HG03196 (cell line): ENCODE results near the gene COL4A4.

Source experiments
- ATAC-seq: cut with Tn5 transposase; IDR thresholded peaks from one replicate; pipeline ENCODE4 v1.9.1; 2021; ENCODE audit not compliant: unreplicated experiment

Gene COL4A4

DNA sequence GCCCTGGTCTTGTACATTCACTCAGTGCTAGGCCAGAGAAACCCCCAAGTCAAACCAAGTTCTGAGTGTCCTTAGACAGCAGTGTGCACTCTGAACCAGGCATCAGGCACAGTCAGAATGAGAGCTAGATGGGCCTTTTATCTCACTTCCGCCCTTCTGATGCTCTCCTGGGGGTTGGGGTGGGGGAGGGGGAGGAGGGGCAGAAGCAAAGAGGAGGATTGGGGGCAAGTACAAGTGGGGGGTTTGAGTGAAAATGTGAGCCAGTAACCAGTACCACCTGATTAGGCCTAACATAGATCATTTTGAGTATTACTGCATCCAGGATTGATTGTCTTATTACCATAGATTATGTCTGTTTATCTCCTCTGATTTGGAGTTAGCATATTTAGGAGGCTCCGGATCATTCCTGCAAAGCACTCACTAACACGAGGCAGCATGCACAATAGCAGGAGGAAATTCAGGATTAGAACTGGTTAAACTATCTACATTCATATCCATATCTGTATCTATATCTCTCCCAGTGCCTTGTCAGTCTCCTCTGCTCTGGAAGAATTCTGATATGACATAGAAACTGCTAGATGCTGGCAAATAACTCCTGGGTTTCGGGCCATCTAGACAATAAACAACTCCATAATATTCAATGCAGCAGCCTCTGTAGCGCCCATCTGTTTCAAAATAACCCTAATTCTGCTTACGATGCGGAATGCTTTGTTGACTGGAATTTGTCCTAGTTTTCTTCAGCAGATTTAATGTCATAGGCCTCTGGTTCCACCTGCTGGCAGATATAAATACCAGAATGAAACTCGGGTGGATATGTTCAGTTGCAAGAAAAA, 179.0 kb downstream of the COL4A4 start:
- ATAC-seq, result peak; percentile 97

DNA sequence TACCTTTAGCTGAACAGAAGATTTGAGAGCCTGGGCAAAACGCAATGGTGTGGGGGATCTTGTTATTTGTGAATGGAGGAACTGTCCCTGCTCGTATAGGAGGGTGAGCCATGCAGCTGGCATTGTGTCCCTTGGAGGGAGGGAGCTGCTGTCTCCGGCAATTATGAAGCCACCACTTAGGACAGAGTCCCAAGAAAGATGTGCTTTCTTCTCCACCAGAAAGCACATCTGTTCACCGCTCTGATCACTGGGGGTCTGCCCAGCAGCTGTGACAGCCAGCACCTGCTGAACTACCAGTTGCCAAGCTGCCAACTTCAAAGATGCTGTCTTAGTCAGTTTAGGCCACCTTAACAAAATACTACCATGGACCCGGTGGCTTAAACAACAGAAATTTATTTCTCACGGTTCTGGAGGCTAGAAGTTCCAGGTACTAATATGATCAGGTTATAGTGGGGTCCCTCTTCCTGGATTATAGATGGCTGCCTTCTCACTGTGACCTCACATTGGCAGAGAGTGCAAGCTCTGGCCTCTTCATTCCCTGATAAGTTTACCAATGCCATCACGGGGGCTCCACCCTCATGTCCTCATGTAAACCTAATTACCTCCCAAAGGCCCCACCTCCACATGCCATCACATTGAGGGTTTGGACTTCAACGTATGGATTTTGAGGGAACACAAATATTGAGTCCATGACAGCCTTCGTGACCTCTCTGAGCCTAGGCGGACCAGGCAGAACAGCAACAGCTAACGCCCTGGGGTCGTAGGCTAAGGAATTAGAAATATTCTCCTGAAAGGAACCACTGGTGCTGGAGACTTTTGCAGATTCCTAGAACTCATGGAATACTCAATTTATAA, 179.9 kb downstream of the COL4A4 start:
- ATAC-seq, result peak; percentile 8

DNA sequence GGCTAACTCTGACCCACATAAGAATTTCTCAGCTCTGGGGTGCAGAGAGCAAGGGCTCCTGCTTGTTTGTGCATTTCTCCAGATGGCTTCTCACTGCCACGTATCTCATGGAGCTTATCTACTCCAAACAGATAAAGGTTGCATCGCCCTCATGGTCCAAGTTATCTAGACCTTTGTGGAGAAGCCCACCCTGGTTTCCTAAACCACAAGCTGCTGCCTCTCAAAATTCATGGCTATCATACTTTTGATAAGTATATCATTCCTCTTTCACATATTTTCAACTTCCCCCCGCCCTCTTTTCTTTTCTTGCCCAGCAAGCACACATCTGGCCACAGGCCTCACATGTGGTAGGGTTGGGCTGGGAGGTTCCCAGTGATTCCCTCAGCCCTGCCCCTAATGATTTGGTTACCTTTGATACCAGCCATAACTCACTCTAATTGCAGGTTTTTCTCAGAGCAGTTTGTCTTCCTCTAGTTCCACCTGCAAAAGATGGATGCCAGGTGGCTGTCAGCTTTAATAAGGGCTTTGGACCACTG, 182.1 kb downstream of the COL4A4 start:
- no peak for ATAC-seq

DNA sequence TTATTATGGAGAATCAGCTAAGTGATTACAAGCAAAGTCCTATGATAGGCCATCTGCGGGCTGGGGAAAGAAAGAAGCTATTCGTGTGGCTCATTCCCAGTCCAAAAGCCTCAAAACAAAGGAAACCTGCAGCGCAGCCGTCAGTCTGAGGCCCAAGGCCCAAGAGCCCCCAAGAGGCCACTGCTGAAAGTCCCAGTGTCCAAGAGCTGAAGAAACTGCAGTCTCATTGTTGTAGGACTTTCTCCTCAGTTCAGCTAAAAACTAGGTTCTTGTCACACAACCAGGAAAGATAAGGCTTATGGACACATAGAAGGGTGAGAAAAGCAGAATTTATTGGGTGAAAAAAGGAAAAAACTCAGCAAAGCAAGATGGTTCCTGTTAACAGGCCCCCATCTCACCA, 185.0 kb downstream of the COL4A4 start:
- ATAC-seq, result no peak

DNA sequence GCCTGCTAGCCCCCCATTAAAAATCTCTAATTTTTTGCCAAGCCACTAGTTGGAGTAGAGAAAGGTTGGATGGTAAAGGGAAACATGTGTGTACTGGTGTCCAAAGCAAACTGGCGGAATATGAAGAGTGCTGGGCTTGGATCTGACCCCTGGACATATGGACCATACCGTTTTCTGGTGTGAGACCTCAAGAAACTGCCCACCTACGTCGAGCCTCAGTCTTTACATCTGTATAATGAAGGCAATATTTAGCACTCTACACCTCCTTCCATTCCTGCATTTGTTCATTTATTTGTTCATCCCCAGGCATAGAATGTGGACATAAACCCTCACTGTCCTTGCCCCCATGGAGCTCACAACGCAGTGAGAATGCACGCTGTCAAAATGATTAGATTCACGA, 185.7 kb downstream of the COL4A4 start:
- no peak for ATAC-seq

DNA sequence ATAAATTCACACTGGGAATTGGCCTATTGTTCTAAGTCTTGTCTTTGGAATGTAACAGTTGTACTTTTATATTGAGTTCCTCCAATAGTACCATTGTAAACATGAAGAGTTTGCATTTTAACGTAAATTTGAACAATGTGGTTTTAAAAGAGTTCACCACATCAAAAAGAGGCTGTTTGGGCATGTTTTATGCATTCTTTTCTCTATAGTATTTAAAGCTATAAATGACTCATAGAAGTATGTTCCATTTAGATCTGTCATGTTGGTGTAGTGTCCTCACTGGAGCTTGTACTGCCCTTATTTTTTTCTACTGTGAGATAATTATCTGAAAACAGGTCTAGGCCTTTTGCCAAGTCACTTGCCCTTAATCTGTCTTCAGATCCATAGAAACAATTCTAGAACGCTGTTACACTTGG, 186.2 kb downstream of the COL4A4 start:
- ATAC-seq, result no peak

DNA sequence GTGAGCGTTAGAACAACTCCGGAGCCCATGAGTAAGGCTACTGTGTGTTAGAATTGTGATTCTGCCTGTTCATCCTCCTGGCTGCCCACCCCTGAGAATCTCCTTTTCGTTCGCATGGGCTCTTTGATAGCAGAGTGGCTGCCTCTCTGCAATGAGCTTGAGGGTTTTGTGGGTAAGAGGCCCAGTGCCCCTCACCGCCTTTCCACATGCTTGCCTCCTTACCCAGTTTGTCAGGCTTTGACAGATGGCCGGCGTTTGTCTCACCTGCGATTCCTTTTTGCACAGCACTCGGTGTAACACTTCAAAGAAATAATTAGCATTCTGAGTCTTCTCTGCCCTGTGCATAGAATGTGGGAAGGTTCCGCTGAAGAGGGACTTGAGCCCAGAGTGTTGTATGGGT, 190.2 kb downstream of the COL4A4 start:
- ATAC-seq, result no peak

DNA sequence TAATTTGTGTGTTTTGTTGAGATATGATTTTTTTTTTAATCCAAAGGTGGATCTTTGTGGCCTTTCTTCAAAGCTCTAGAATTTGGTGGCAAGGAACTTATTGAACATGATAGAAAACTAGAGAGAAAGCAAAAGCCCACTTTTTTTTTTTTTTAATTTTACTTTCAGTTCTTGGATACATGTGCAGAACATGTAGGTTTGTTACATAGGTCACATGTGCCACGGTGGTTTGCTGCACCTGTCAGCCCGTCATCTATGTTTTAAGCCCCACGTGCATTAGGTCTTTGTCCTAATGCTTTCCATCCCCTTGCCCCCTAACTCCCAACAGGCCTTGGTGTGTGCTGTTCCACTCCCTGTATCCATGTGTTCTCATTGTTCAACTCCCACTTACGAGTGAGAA, 192.2 kb downstream of the COL4A4 start:
- no peak for ATAC-seq

DNA sequence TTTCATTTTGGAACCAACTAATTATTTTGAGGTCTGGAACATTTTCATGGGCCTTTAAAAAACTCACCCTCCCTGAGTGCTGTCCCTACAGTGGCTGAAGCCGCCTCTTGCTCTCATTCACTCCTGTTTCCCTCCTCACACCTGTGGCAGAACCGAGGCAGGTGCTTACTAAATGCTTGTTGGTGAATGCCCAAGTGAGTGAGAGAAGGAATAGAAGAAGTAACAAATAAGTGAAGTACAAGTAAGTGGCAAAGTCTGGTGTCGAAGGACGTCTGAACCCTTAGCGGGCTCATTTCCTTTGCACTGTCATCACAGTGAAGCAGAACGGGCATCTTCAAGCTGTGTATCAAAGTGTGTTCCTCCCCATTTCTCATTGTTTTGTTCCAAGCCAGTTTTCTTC, 192.9 kb downstream of the COL4A4 start:
- peak; percentile 55 for ATAC-seq

DNA sequence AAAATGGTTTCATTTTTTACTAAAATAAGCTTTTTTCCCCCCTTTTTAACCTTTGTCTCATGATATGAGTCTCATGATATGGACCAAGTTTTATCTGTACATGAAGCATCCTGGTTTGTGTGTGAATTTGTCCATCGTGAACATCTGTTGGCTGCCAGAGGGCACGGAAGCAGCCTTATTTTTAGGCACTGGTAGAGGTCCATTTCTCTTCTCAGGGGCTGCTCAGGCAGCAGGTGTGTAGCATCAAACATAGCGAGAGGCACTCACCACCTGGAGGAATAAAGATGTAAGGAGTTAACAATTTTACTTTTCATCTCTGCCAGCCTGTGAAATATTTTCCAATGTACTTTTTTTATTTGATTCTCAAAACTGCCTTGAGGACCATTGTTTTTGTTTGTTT, 193.6 kb downstream of the COL4A4 start:
- ATAC-seq, result peak; percentile 46

DNA sequence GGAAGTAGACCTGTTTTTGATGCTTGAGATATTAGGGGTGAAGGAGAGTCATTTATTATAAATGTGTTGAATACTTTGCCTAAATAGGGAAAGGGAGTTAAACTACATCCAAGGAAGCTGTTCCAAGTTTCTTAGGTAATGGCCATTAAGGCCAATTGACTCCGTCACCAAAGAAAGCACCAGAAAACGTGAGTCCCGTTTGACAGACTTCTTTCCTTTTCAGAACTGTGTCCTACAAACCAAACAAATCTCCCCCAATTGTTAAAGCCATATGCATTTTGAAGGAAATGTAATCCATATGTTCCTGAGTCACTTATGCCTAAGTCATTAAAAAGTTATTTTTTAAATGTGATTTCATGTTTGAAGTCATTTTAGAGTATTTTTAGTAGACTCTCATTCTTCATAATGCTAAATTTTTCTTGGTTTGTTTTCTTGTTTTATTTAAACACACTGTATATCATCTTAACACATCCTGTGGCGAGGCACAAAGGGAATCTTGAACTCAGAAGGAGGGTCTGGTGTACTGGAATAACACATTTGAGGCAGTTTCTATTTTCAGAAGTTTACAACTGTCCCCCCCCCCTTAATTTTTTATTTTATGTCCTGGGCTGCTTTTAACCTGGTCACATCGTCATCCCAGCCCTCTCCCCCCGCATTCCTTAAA, 194.5 kb downstream of the COL4A4 start:
- ATAC-seq, result no peak

DNA sequence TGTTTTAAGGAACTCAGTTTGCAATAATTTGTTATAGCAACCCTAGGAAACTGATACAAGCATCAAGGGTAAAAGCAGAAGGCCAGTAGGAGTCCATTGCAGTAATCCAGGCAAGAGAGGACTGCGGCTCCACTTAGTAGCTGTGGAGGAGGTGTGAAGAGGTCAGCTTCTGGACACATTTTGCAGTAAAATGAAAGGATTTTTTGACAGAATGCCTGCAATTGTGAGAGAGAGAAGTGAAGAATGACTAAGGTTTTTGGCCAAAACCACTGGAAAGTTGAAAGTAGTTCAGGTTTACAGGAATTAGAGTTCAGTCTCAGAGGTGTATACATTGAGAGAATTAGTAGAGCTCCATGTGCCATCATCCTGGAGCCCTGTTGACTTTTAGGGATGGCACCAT, 198.6 kb downstream of the COL4A4 start:
- no peak for ATAC-seq

DNA sequence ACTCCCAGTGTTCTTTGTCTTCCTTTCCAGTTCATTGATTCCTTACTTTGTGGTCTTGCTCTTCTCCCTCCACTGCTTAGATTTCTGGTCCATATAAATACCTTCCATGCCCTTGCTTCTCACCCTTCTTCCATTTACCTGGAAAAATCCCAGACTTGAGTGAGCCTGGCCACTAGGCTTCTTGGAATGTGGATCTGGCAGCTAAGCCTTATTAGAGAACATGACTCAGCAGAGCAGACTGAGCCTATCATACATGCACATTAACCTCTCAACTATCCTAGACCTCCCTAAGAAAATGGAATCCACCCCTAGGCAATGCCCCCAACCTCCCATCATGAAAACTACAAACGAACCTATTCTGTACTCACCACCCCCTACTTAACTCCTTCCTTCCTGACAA, 200.5 kb downstream of the COL4A4 start:
- no peak for ATAC-seq

DNA sequence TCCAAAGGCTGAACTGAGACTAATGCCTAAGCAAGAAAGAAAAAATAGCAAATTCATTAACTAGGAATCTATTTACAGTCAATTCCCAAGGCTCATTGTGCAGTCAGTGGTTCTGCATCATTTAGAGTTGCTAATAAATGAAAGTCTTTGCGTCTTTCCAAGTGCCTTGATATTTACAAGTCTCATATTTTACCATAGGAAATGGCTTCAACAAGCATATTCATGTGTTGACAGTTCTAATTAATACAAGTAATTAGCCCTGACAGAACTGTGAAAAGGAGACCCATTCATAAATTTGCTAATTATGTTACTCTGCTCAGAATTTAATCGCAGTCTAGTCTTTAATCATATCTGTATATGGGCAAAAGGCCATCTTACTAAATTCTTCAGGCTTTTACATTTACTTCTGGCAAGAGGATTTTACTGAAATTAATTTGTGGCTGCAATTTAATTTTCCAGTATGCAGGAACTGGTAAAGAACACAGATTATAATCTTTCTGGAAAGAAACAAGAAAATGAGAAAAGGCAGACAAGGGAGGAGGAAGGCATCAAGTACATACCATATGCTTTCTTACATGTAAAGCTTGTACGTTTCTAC, 201.7 kb downstream of the COL4A4 start:
- ATAC-seq, result no peak

DNA sequence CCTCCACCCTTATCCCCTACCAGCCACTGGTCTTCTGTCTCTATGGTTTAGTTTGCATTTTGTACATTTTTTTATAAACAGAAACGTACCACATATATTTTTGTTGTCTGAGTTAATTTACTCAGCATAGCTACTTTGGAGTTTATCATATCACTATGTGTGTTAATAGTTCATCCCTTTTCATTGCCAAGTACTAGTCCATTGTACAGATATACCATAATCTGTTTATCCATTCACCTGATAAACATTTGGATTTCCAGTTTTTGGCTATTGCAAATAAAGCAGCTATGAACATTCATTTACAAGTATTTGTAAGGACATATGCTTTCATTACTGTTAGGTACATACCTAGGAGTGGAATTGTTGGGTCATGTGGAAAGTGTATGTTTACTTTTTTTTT, 204.6 kb downstream of the COL4A4 start:
- ATAC-seq, result no peak

DNA sequence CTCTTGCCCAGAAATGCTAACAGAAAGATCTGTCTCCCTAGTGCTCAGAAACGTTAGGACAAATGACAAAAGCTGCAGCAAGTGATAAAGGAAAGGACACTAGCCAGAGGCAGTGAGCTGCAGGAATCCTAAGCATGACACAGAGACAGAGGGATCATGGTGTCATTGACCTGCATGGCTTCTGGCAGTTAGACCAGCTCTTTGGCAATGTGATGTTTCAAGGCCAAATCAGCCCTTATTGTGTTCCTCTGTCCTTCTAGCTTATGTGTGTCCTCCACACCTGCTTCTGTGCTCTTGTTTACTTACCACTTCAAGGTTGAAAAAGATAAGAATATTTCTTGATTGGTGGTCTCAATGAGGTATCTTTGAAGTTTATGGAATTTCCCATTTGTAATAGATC, 207.3 kb downstream of the COL4A4 start:
- no peak for ATAC-seq

DNA sequence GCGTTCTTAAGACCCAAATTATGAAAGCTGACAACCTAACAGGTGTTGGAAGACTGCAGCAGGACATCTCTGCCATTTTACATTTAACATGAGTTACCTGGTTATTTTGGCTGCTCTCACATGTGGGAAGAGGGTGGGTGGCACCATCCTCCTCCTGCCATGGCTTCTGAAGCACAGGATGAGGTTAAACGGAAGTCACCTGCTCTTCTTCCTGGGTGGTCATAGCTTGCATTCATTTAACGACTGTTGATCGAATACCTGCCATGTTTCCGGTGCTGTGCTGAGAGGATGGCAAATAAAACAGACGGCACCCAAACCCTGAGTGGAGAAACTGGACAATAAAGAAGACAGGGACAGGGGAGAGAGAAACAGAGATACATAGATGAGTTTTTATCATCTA, 210.2 kb downstream of the COL4A4 start:
- ATAC-seq, result no peak

DNA sequence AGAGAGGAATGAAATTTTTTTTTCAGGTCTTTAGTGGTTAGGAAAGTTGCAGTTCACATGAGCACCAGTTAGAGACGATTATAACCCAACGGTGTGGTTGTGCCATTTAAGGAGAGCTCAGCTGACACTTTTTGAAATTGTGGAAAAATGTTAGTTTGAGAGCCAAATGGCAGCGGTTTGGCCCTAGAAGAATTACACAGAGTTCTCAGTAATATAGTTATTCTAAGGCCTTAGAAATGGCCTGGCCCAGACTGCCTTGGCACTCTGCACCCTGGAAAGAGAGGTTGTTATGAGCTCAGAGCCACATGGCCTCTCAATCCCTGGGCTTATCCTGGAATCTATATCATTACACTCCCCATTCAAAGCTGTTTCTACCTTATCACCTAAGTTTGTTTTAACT, 210.8 kb downstream of the COL4A4 start:
- ATAC-seq, result no peak
